GM19193 (cell line): ENCODE data around the gene ADGRV1.

Experiments used
- POLR2A ChIP-seq: IDR thresholded peaks from 4 replicates; pipeline ENCODE4 v1.6.1; 2011; ENCODE audit not compliant: insufficient read depth, insufficient read length; ENCODE audit errors: extremely low read depth

ADGRV1 gene

DNA sequence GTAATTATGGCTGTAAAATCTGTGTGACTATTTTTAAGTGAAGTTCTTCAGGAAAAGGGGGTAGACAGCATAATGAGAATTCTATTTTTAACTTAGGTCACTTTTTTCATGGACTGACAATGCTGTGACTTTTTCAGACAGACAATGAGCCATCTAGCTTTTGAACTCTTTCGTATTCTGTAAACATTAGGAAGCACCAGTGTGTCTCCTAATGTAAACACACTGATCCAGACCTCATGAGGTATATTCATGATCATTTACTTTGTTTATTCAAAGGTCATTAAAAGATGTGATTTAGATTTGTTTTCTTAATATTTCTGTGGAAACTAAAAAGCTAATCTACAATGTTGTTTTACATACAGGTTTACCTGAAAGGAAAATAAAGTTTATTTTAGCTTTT lies 352.6 kb downstream of the ADGRV1 start:
- TF ChIP-seq POLR2A: no peak

DNA sequence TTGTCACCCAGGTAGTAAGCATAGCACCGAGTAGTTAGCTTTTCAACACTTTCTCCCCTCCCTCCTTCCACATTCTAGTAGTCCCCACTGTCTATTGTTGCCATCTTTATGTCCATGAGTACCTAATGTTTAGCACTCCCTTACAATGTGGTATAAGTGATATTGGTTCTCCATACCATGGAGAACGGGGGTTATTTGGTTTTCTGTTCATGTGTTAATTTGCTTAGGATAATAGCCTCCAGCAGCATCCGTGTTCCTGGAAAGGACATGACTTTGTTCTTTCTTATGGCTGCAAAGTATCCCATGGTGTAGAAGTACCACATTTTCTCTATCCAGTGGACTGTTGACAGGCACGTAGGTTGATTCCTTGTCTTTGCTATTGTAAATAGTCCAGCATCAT lies 353.9 kb downstream of the ADGRV1 start:
- TF ChIP-seq POLR2A: no peak

DNA sequence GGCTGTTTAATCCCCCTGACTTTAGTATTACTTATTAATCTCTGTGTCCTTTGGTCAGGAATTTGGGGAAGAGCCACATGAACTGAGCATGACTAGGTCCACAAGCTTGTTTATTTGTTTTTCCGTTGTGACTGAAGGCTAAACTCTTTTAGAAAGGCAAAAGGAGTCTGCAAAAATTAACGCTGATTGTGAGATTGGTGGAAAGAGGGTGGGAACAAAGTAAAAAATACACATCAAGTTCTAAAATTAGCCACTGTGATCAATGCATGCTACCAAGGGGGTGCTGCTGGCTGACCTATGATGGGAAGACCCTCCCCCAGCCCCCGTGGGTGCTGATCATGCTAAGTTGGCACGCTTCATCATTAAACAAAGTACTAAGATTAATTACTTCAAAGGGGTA lies 356.8 kb downstream of the ADGRV1 start:
- TF ChIP-seq POLR2A: no peak

DNA sequence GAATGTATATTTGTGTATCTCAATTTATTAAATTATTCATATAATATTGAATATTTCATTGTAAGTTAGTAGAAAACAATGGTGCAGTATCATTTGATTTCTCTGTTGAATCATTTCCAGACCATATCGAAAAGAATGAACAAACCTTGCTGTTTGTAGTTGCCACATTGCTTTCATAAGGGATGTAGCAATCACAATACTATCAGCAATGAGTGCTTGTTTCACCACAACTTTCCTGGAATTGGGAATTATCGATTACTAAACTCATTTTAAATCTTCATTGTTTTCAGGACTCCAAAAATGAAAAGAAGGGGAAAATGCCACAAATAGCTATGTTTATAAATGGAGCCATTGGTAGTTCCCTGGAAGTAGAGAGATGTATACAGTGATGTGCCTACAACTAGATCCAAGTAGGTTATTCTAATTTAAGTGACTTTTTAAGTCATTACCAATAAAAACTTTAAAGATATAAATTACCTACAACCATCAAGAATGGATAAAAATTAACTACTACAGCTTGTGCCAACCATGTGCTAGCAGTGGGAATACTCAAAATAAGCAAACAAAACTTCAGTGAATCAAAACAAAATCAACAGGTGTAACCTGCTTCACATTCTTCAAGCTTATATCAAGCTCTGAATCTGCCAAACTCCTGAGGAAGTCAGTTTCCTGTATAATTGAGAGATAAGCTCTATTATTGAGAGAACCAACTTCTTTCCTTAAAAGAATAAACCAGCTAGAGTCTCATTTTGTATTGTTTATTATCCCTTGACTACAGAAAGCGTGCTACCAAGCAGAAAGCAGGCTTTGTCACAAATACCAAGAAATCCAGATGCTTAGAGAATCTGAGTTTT lies 358.6 kb downstream of the ADGRV1 start:
- no peak for TF ChIP-seq POLR2A

- no peak for TF ChIP-seq POLR2A
Measured at GRCh38 chr5:90917928-90918668, 359.5 kb downstream of the ADGRV1 start.

DNA sequence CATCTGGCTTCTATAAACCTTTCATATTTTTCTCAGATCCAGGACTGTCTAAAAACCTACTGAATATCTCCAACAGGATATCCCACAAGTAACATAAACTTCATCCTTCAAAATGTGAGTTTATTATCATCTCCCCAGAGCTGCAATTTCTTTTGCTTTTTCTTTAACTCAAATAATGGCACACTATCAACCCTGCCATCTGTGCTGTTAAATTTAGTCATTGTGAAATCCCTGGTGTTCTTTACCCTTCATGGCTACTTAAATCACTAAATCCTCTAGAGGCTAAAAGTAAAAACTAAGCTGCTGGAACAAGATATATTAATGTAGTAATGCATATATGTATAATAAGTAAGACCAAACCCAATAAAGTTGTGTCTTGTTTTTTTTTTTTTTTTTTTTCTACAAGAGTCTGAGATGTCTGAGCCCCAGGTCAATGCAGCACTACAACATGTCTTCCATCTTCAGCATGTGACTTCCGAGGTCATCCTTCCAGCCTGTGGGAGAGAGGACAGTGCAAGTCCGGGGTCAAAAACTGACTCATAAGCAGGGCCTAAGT lies 362.9 kb downstream of the ADGRV1 start:
- no peak for TF ChIP-seq POLR2A

- no peak for TF ChIP-seq POLR2A
Measured at GRCh38 chr5:90930062-90930461, 371.5 kb downstream of the ADGRV1 start.

DNA sequence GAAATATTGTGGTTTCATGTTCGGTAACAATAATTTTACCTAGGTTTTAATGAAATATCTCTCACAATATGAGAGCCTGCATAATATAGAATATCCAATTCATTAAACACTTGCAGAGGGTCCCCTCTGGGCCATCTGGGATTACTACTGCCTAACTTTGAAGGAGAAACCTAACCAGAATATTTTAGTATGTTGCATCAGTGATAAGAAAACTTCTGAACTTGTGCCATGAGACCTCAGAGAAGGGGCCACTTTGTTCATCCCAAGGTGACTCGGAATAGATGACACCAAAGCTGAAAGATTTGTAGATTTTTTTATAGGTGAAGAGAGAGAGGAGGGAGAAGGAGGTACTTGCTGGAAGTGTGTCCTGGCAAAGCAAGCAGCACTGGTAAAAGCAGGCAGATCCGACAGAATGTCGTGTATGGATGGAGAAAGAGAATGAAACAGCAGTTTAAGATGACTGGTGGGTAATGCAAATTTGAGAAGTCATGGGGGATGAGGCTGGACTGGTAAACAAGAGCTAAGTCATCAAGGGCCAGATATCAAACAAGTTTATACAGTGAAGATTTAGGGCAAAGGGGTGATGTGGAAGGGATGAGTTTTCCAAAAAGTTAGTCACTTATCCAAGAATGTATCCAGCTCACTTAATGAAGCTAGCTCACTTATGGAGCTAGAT lies 372.3 kb downstream of the ADGRV1 start:
- no peak for TF ChIP-seq POLR2A

GRCh38 chr5:90932052-90932699 lies 373.6 kb downstream of the ADGRV1 start:
- TF ChIP-seq POLR2A: no peak

DNA sequence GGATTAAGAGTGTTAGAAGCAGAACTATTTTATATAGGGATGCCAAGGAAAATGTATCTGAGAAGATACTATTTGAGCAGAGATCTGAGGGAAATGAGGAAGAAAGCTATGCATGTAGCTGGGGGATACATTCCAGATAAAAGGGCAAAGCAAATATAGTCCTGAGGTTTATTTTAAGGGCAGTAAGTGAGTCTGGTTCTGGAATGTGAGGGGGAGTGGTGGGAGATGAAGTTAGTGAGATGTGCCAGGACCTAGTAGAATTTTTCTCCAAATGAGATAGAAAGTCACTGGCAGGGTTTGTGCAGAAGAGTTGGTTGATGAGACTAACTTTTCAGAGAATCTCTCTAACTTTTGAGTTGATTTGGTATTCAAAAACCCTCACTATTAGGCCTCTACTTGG lies 374.7 kb downstream of the ADGRV1 start:
- TF ChIP-seq POLR2A: no peak

DNA sequence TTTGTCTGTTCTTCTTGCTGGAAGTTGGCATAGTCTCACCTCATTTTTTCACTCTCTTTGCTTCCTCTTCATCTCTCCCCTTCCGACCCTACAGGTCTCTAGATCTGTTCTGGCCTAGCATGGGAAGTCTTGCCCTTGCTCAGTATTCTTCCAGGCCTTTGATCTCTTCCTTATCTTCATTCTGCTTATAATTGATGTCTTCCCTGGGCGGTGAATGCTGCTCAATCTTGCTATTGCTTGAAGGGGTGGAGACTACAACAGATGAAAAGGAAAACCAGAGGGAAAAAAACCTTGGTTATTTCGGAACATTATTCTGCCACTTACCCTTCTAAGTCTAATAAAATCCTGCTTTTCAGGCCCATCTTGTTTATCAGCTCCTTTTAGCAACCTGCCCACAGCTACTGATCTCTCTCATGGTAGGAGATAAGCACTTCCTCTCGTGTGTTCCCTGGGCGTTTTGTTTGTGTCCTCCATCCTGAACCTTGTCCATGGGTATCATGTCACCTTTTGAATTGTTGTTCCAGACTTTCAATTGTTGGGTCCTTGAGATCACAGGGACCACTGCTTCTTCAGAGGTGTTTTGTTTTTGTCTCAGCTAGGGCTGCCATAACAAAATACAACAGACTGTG lies 375.6 kb downstream of the ADGRV1 start:
- TF ChIP-seq POLR2A: no peak

- no peak for TF ChIP-seq POLR2A
Measured at GRCh38 chr5:90934738-90935137, 376.1 kb downstream of the ADGRV1 start.

GRCh38 chr5:90939211-90939610 lies 380.6 kb downstream of the ADGRV1 start:
- no peak for TF ChIP-seq POLR2A
